Retina (tissue), 1 donor: Measurements from ENCODE around the gene SLC2A5.
A peak's percentile ranks its signal among the peaks of the same experiment; 100 is the strongest.
"Not testable (repeated sequence)": the region's sequence is repeated elsewhere in the genome, so short reads cannot be mapped to it uniquely, and the experiment has no call there.

ENCODE experiments used
- DNase-seq: peaks from one replicate; pipeline ENCODE4 v3.0.0-alpha.2; 2016

The SLC2A5 gene

DNA sequence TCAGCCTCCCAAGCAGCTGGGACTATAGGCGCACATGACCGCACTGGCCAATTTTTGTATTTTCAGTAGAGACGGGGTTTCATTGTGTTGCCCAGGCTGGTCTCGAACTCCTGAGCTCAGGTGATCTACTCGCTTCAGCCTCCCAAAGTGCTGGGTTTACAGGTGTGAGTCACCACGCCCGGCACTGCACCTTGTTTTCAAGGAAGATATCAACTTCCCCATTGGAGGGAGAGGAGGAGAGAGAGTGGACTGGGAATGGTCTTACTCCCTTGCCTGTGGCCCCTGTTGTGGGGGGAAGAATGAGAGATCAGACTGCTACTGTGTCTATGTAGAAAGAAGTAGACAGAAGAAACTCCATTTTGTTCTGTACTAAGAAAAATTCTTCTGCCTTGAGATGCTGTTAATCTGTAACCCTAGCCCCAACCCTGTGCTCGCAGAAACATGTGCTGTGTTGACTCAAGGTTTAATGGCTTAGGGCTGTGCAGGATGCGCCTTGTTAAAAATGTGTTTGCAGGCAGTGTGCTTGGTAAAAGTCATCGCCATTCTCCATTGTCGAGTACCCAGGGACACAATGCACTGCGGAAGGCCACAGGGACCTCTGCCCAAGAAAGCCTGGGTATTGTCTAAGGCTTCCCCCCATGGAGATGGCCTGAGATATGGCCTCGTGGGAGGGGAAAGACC lies 67.8 kb downstream of the SLC2A5 start:
- not testable (repeated sequence) for DNase-seq

DNA sequence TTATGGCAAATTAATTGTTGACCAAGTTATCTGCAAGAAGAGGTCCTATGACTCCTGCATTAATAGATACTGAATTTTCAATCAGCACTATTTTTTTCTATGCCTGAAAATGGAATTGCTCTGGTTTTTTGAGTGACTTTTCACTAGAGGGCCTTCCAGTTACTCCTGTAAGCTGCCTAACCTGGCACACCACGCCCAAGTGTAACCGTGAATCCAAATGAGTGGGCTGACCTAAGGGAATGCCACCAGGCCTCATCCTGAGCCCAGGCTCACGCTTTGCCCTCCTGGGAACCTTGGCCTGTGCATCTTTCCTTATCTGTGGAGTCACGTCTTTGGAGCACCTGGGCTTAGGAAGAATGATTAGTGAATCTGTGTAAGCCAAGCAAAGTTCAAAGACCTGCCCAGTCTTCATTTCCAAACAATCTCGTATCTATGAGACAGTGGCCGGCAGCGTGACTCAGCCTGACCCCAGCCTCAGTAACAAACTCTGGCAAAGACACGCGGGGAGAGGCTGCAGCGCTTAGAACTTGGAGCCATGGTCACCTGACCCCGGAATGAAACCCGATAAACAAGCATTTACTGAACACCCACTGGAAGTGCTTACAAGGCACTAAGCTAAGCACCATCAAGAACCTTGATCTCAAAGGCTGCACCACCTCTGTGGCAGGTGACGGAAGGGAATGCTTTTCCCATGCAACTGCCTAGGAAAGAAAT lies 75.3 kb downstream of the SLC2A5 start:
- not testable (repeated sequence) for DNase-seq

DNA sequence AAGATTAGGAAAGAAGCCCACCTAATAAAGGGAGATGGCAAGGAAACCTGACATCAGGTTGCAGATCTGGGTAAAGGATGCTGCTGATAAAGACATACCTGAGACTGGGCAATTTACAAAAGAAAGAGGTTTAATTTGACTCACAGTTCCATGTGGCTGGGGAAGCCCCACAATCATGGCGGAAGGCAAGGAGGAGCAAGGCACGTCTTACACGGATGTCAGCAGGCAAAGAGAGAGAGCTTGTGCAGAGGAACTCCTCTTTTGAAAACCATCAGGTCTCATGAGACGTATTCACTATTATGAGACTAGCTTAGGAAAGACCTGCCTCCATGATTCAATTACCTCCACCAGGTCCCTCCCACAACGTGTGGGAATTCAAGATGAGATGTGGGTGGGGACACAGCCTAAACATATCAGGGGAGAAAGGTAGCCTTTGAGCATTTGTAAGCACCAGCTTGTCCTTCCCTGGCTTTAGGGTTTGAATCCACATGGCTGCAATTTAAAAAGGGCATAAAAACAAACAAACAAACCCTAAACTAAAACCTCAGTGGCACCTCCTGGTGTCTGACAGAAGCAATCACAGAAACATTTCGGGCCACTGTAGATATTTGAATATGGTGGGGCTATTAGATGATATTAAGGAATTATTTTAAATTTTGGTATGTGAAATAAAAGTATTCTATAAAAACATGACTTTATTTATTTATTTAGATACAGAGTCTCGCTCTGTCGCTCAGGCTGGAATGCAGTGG lies 76.3 kb downstream of the SLC2A5 start:
- no peak for DNase-seq

DNA sequence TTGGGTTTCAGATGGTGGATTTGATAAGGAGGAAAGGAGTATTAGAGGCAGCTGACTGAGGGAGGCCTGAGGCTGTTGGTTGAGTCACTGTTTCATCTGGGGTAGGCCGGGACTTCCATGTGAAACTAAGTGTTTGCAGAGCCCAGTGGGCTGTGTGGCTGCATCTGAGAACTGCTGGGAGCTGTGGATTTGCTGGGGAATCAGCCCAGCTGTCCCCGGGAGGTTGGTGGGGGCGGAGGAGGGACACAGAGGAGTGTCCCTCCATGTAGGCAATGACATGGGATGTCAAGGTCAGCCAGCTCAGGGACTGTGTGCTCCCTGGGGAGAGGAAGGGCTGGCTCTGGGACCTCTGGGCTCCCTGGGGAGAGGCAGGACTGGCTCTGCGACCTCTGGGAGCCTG lies 79.6 kb downstream of the SLC2A5 start:
- no peak for DNase-seq

DNA sequence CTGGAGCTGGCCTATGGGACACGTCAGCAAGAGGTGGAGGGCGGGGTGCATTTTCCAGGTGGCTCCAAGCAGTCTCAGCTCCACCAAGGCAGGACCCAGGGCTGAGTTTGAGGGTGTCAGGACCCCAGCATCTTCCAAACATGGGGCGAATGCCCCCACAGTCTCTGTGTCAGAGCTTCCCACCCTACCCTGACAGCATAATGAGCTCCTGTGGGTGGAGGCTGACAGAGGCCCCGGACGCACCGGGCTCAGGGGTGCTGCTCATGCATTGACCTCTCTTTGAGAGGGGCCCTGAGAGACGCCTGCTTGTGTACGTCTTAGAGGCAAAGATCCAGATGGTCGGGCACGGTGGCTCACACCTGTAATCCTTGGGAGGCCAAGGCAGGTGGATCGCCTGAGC lies 80.4 kb downstream of the SLC2A5 start:
- no peak for DNase-seq

DNA sequence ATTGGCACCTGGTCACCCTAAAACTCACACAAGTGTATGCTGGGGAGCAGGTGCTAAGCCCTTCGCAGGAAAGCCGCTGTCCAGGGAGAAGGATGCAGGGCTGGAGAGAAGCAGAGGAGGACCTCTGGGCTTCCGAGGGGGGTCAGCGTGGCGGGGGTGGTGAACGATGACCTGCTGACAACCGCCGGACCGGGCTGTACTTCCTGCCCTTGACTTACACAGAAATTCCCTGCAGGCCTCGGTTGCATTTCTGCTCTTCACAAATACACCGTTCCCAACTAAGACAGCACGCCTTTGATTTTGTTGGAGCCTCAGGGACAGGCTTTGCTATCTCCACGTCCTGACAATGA lies 80.8 kb downstream of the SLC2A5 start:
- no peak for DNase-seq

DNA sequence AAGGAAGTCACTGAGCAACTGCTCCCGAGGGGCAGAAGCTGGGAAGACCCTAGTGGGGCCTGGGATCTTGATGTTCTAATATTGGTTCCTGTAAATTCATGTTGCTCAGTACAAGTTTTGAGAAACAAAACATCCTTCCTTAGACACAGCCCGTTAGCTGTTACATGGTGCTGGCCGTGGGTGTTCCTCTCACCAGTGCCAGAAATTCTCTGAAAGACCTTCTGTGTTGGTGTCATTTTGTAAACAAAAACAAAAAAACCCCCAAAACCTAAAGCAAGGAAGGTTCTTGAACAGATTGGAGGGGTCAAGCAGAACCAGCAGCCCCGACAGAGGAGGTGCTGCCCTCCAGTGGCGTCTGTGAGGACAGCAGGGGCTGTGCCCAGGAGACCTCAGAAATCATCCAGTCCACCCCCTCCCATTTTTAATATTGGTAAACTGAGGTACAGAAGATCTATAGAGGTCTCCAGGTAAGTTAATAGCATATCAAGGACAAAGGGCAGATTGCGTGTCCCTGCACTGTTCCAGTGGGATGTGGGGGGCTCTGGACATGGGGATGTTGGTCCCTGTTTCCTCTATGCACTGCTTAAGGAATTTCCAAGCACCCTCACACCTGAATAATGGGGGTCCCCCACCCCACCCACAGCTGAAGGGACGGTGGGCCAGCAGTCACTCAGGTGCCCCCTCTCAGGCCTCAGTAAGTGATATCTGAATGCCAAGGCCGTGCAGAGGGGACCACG lies 81.4 kb downstream of the SLC2A5 start:
- DNase-seq, result peak; percentile 79

DNA sequence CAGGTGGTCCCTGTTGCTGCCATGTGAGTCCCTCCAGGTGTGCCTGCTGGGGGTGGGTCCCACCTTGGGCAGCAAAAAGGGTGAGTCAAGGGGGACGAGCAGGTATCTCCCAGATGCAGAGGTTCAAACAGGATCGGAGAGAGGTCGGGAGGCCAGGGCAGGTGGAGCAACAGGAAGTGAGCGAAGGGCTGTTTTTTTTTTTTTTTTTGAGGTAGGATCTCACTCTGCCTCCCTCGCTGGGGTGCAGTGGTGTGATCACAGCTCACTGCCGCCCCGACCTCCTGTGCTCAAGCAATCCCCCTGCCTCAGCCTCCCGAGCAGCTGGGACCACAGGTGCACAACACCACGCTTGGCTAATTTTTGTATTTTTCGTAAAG lies 82.6 kb downstream of the SLC2A5 start:
- no peak for DNase-seq

DNA sequence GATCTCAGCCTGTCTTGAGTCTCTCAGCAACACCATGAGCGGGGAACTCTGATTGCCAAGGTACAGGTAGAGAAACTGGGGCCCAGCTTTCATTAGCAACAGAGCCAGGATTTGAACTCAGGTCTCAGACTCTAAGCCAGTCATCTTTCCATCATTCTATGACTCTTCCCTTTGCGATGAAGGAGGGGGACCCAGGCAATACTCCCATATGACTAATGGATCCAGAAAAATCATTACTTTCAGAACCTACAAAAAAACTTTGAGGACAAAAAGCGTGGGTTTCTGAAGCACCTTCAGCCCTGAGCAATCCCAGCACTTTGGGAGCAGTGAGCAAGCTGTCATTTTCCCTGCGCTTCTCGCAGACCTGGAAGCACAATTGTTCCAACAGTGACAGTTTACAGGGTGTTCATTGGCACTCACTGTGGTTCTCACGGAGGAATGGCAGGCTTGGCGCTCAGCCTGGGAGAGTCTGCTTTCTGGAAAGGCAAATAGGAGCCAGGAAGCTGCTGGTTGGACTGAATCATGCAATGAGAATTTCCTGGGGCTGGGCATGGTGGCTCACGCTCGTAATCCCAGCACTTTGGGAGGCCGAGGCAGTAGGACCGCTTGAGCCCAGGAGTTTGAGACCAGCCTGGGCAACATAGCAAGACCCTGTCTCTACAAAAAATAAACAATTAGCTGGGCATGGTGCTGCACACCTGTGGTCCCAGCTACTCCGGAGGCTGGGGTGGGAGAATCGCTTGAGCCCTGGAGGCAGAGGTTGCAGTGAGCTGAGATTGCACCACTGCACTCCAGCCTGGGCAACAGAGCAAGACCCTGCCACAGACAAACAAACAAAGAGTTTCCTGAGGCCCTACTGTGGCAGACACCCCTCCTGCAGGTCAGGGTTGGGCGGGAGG lies 83.3 kb downstream of the SLC2A5 start:
- no peak for DNase-seq
